Bronchial epithelial cell (primary cell): Measurements from ENCODE around the gene TANC1. TPM values are rescaled to one million over a fixed set of nuclear protein-coding genes. Genes with fewer than 3 reads are reported as not detected.

ENCODE experiments used
- DNase-seq: peaks from one replicate; pipeline ENCODE4 v3.0.0-alpha.2; 2010; ENCODE audit warnings: low read depth
- FAIRE-seq: peaks from 2 replicates; lab custom pipeline; 2011; peaks lifted over from hg19 to GRCh38; lab: Jason Lieb, UNC
- H3K27me3 ChIP-seq: 2 replicates; pipeline ENCODE4 v1.5.1; 2011; ENCODE audit warnings: low read length; ENCODE audit not compliant: control insufficient read depth, insufficient read depth
- H3K36me3 ChIP-seq: 2 replicates; pipeline ENCODE4 v1.5.1; 2011; ENCODE audit warnings: low read length; ENCODE audit not compliant: control insufficient read depth, insufficient read depth
- H3K4me3 ChIP-seq: 2 replicates; pipeline ENCODE4 v1.5.1; 2011; ENCODE audit warnings: mild to moderate bottlenecking, low read depth, low read length, control low read depth
- CTCF ChIP-seq: IDR thresholded peaks from 2 replicates; pipeline ENCODE4 v1.5.1; 2011; ENCODE audit warnings: mild to moderate bottlenecking, moderate library complexity, low read length, control low read depth, inconsistent platforms; ENCODE audit not compliant: insufficient read depth, severe bottlenecking
- total RNA-seq: library from RNA; depleted of rRNA; stranded (reverse); fragments of >200 nt; gene quantifications from 2 replicates; pipeline ENCODE4 v1.2.1, GENCODE V29; 2014

Gene TANC1
- total RNA-seq, 1 donor from 2014 or later = 29.5 TPM

DNA sequence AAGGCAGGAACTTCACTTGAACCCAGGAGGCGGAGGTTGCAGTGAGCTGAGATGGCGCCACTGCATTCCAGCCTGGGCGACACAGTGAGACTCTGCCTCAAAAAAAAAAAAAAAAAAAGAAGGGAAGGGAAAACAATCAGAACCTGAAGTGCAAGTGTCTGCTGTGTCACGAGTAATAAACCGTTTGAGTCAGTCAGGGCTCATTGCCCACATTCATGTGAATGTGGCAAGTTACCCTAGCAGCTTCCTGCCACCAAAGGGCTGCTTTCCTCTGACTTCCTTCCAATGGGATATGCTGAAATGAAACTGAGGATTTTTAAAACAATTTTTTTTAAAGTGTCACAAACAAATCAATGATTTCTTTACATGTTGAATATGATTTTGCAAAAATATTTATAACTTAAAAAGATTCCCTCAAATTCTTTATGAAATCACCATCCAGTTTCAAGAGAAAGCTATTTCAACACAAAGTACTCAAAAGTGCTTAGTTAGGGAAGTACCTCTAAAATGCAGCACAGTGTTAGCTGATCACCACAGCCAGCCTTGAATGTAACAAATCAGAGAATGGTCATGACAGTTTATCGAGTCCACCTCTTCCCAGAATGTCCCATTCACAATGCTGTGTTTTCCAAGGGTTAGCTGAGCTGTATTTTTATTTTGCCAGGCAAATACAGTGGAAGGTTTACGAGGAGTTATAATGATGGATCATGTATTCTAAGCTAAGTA lies 281.7 kb downstream of the TANC1 start:
- Histone ChIP-seq H3K4me3 (no peak overlapping the region), H3K27me3 (no peaks in the 10 kb centered on the region), H3K36me3 (no peaks in the 10 kb centered on the region)
- DNase-seq (peak; percentile 94), FAIRE-seq (no peak)
- TF ChIP-seq CTCF = no peak

- TF ChIP-seq CTCF = no peak
These were observed 283.1 kb downstream of the TANC1 start for GRCh38 chr2:159251296-159252173.

DNA sequence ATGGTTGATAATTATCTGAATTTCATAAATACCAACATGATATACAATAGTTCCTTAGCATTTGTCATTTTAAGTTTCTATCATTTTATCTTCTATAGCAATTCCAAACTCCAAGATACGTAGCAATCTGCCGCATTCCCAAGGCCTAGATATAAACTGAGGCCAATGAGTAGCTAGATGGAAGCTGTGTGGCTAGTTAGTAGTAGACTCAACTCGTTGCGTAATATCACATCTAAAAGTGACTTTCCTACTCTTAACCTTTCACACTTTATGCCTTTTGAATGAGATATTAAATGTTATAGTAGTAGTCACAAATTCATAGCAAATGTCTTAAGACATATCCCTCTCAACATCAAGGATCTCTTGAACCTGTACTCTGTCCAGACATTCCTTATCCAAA lies 284.5 kb downstream of the TANC1 start:
- FAIRE-seq (no peak), DNase-seq (no peak)
- Histone ChIP-seq H3K36me3 (peaks cover 2% of the 10 kb centered on the region), H3K27me3 (no peaks in the 10 kb centered on the region), H3K4me3 (no peak overlapping the region)
- TF ChIP-seq CTCF = no peak

More at GRCh38 chr2:159251296-159252173, 283.1 kb downstream of the TANC1 start:
- no peaks in the 10 kb centered on the region for H3K27me3 ChIP-seq
- DNase-seq (no peak), FAIRE-seq (no peak)
- H3K4me3 ChIP-seq = no peak overlapping the region
- no peaks in the 10 kb centered on the region for H3K36me3 ChIP-seq

DNA sequence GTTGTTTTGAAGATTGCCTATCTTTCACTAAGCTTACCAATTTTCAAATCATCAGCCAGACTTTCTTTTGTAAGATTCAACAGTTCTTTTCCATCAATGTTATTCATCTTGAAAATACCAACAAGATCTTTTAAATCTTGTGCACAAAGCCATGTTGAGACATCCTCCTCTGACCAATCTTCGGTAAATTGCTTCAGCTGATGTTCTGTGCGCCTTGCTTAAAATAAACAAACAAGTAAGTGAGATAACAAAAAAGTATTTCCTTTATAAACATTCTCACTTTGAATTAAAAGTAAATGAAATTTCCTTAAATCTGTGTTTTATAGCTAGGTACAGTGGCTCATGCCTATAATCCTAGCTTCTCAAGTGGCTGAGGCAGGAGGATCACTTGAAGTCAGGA lies 287.7 kb downstream of the TANC1 start:
- Histone ChIP-seq H3K4me3 (no peak overlapping the region), H3K27me3 (no peaks in the 10 kb centered on the region), H3K36me3 (peaks cover 2% of the 10 kb centered on the region)
- TF ChIP-seq CTCF = no peak
- FAIRE-seq (no peak), DNase-seq (no peak)

GRCh38 chr2:159262226-159262625 lies 293.8 kb downstream of the TANC1 start:
- no peak overlapping the region for H3K4me3 ChIP-seq
- no peaks in the 10 kb centered on the region for H3K27me3 ChIP-seq
- peaks cover 3% of the 10 kb centered on the region for H3K36me3 ChIP-seq
- no peak for FAIRE-seq
- TF ChIP-seq CTCF = no peak
- no peak for DNase-seq
